AG04450 (cell line): Measurements from ENCODE around the gene DDX52. TPM values are rescaled to one million over a fixed set of nuclear protein-coding genes. Genes with fewer than 3 reads are reported as not detected.

Experiments
- CTCF ChIA-PET: fragments of 300-600, 350-600 bp; formaldehyde crosslinking; extraction: SDS; loops from one replicate; lab custom pipeline; 2022; ENCODE audit warnings: antibody characterized with exemption, inconsistent platforms; lab: Charles Lee
- POLR2A ChIA-PET: fragments of 350-600 bp; formaldehyde crosslinking; extraction: SDS; loops from one replicate; lab custom pipeline; 2021; ENCODE audit warnings: antibody characterized with exemption, inconsistent platforms; lab: Yijun Ruan, JAX
- DNase-seq: peaks from one replicate; pipeline ENCODE4 v3.0.0-alpha.2; 2011; ENCODE audit warnings: low read depth, low spot score
- H3K27ac ChIP-seq: one replicate; pipeline ENCODE4 v1.5.1; 2012; ENCODE audit warnings: low read depth, low read length, control low read depth
- H3K27me3 ChIP-seq: one replicate; pipeline ENCODE4 v1.6.0; 2012; ENCODE audit warnings: low read length; ENCODE audit not compliant: control insufficient read depth, insufficient read depth
- H3K4me3 ChIP-seq: 2 replicates; pipeline ENCODE4 v1.5.1; 2011; ENCODE audit warnings: mild to moderate bottlenecking, low read depth, low read length, control low read depth
- H3K9me3 ChIP-seq: 2 replicates; pipeline ENCODE4 v1.5.1; 2012; ENCODE audit warnings: low read length; ENCODE audit not compliant: control insufficient read depth, insufficient read depth
- polyA plus RNA-seq: library from polyadenylated mRNA; depleted of rRNA; stranded (reverse); fragments of >200 nt; gene quantifications from 2 replicates; pipeline ENCODE4 v1.2.3, GENCODE V29; 2011
- TF ChIP-seq, protein P1 (sequence below): IDR thresholded peaks from 2 replicates; pipeline ENCODE4 v1.5.1; 2011; ENCODE audit warnings: low read depth, low read length, control low read depth, inconsistent platforms

Gene DDX52
- polyA plus RNA-seq, 1 experiment = 31.8 TPM

DNA sequence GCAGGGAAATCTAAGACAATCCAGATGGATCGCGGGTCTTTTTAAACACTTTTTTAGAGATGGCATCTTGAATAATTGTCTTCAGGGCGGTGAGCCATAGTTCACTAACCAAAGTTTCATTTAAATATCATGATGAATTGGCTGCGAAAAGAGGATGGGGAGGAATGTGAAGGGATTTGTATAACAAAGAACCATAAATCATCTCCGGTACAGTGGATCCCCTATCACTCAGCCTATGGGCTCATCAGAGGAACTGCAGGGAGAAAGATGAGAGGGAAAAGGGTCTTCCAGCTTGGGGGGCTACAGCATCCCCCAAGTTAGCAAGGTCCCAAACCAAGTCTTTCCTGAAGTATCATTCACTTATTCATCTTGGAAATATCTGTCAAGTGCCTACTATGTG is 16.7 kb upstream of the DDX52 start:
- CTCF ChIA-PET = interaction anchor here (1.9 kb wide), 1 partner anchor 10 kb away, joined by 9 read pairs; no protein-coding TSS in a partner anchor
- H3K4me3 ChIP-seq = no peak overlapping the region
- TF ChIP-seq, protein P1, sequence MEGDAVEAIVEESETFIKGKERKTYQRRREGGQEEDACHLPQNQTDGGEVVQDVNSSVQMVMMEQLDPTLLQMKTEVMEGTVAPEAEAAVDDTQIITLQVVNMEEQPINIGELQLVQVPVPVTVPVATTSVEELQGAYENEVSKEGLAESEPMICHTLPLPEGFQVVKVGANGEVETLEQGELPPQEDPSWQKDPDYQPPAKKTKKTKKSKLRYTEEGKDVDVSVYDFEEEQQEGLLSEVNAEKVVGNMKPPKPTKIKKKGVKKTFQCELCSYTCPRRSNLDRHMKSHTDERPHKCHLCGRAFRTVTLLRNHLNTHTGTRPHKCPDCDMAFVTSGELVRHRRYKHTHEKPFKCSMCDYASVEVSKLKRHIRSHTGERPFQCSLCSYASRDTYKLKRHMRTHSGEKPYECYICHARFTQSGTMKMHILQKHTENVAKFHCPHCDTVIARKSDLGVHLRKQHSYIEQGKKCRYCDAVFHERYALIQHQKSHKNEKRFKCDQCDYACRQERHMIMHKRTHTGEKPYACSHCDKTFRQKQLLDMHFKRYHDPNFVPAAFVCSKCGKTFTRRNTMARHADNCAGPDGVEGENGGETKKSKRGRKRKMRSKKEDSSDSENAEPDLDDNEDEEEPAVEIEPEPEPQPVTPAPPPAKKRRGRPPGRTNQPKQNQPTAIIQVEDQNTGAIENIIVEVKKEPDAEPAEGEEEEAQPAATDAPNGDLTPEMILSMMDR = no peak
- POLR2A ChIA-PET = no interaction called here
- H3K9me3 ChIP-seq = no peaks in the 10 kb centered on the region
- no peak overlapping the region for H3K27ac ChIP-seq
- DNase-seq = no peak
- H3K27me3 ChIP-seq = no peaks in the 10 kb centered on the region

DNA sequence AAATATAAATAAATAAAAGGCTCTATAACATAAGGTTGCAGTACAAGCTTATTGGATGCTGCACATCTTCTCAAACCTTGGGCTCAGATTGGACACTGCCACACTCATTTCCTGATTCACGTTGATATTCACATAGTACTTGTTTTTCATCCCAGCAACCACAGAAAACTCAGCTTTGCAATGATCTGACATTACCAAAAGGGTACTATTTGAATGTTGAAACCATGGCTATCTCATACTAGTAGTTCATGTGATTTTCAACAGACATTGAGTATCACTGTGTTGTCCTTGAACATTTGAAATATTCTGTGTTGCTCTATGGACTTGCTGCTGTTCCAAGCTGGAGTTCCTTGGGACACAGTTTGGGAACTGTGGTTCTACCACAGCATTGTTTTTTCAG is 14.0 kb upstream of the DDX52 start:
- POLR2A ChIA-PET = no interaction called here
- TF ChIP-seq, protein P1 = no peak
- H3K27me3 ChIP-seq = no peaks in the 10 kb centered on the region
- DNase-seq = no peak
- no peak overlapping the region for H3K27ac ChIP-seq
- H3K9me3 ChIP-seq = no peaks in the 10 kb centered on the region
- CTCF ChIA-PET = interaction anchor here (1.0 kb wide), 1 partner anchor 159 kb away, joined by 4 read pairs; no protein-coding TSS in a partner anchor
- H3K4me3 ChIP-seq = no peak overlapping the region

DNA sequence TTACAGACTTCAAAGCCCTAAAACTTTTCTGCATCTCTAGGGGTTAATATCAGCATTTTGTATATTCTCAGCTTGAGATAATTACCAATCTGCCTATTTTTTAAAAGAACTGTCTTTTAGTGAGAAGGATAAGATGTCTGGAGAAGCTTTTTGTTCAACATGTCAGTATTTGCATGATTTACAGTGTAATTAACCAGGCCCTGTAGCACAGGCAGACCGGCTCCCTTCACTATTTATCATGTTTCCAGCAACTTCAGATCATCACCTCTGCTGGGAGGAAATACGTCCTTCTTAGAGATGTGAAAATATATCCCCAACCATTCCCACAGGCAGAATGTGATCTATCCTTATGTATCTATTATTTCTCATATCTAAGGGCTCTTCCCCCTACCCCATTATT is 8.6 kb upstream of the DDX52 start:
- H3K27ac ChIP-seq = no peak overlapping the region
- TF ChIP-seq, protein P1 = no peak
- no peak for DNase-seq
- H3K27me3 ChIP-seq = no peaks in the 10 kb centered on the region
- ChIA-PET CTCF (interaction anchor here (0.5 to 6.0 kb wide), 3 partner anchors 57 to 164 kb away, joined by 3 to 102 read pairs (median 58); no protein-coding TSS in a partner anchor), POLR2A (no interaction called here)
- H3K9me3 ChIP-seq = no peaks in the 10 kb centered on the region
- no peak overlapping the region for H3K4me3 ChIP-seq

DNA sequence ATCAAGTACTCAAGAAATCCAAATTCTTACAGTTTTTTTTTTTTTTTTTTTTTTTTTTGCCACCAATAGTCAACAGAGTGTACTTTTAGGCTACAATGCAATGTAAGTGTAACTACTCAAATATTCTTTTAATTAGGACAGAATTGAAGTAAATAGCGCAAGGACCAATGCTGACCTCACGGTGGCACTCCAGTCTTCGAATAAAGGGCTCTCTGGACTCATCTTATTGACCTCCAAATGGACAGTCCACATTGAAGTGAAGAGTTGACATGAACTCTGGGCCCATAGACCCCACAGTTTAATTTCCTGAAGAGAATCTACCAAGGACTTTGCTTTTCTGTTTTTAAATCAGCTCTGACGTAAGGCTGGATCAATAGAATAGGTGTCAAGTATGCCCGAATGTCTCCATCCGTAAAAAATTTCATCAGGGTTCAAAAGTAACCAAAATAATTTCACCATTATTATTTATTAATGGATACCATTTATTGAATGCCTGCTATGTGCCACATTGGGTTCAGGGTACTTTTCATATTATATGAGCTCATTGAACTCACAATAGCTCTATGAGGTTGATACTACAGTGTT is 7.3 kb upstream of the DDX52 start:
- Histone ChIP-seq H3K9me3 (no peaks in the 10 kb centered on the region), H3K27ac (no peak overlapping the region), H3K27me3 (no peaks in the 10 kb centered on the region), H3K4me3 (no peak overlapping the region)
- DNase-seq = no peak
- ChIA-PET CTCF (interaction anchor here (0.5 to 6.0 kb wide), 39 partner anchors 9 to 1164 kb away, joined by 3 to 102 read pairs (median 5); no protein-coding TSS in a partner anchor), POLR2A (no interaction called here)
- TF ChIP-seq, protein P1 = peak; percentile 52

DNA sequence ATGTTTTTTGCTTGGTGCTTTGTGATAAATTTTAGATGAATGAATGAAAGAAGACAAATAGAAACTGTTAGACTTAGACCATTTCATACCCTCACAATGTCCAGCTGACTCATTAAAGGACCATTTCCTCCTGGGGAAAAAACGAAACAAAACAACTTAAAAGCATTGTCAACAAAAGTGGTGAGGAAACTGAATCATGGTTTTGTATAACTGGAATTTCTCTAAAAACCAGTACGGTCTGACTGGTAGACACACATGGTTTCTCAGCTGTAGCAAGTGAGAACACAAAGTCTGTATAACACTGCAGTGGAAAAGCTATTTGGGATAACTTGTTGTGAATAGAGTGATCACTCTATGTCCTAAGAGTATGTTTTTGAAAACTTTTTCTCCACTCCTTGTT is 5.3 kb upstream of the DDX52 start:
- Histone ChIP-seq H3K27ac (peak overlapping the region; percentile 33), H3K27me3 (no peaks in the 10 kb centered on the region), H3K9me3 (no peaks in the 10 kb centered on the region), H3K4me3 (no peak overlapping the region)
- DNase-seq = peak; percentile 38
- POLR2A ChIA-PET = interaction anchor here (1.1 kb wide), 1 partner anchor 40 kb away, joined by 3 read pairs; the partner anchor contains the start of gene SYNRG
- TF ChIP-seq, protein P1 = no peak
- CTCF ChIA-PET = interaction anchor here (0.9 to 6.0 kb wide), 6 partner anchors 10 to 167 kb away, joined by 3 to 102 read pairs (median 6); no protein-coding TSS in a partner anchor
